ENCODE measurements around the gene STARD7. TPM values are rescaled to one million over a fixed set of nuclear protein-coding genes. Genes with fewer than 3 reads are reported as not detected.
"Not testable (repeated sequence)": the region's sequence is repeated elsewhere in the genome, so short reads cannot be mapped to it uniquely, and the experiment has no call there.

The STARD7 gene, protein sequence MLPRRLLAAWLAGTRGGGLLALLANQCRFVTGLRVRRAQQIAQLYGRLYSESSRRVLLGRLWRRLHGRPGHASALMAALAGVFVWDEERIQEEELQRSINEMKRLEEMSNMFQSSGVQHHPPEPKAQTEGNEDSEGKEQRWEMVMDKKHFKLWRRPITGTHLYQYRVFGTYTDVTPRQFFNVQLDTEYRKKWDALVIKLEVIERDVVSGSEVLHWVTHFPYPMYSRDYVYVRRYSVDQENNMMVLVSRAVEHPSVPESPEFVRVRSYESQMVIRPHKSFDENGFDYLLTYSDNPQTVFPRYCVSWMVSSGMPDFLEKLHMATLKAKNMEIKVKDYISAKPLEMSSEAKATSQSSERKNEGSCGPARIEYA
- total RNA-seq = 100 to 1,000 TPM; 211 to 292 (median 266) TPM

DNA sequence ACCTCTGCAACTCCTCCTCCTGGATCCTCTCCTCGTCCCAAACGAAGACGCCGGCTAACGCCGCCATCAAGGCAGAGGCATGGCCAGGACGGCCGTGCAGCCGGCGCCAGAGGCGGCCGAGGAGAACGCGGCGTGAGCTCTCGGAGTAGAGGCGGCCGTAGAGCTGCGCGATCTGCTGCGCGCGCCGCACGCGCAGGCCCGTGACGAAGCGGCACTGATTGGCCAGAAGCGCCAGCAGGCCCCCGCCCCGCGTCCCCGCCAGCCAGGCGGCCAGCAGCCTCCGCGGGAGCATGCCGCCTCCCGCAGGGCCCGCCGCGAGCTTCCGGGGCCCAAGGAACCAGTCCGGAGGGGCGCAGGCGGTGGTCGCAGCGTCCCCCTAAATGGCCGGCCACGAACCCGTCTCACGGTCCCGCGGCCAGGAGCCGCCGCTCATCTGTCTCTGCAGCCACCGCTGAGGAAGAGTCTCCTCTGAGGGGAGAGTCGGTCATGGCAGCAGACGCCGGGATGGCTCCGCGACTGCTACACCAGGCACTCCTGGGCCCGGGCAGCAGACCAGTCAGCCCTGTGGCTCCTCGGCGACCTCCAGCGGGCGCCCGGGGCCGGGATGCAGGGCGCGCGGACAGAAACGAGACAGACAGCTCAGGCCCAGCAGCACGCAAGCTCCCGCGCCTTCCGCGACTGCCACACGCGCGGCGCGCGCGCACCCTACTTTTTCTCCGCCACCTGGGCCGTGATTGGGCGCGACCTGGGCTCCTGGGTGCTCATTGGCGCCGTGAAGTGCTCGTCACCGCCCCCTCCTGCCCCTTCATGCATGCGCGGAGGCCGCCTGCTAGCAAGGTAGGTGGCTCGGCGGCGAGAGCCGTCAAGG is at the start of gene STARD7:
STARD7 (minus strand) TSS at position 685 of the 868 bp plus-strand sequence; CDS start at position 292, 393 bp downstream.
- peak within 1 kb of the TSS; percentile 94 to 98 (median 97) for H3K27ac ChIP-seq
- peak; percentile 99 for DNase-seq
- H3K27me3 ChIP-seq = no peaks in the 10 kb centered on the region
- intact Hi-C loops (cut with DNase I) = loop anchor here (2.0 kb wide), 1 partner anchor 56 kb away; the partner anchor contains the start of gene TMEM127
- no peaks in the 10 kb centered on the region for H3K36me3 ChIP-seq
- 0% methylated on average over 2 to 51 of the region's 100 CpGs for WGBS, 2 donors
- no peaks in the 10 kb centered on the region for H3K9me3 ChIP-seq
- H3K4me1 ChIP-seq = peaks cover 37% of the 10 kb centered on the region in 2 donors
- peak within 1 kb of the TSS; percentile 90 to 94 (median 93) for H3K4me3 ChIP-seq (replicated peaks in 1 of 3)
- TF ChIP-seq, protein P1, sequence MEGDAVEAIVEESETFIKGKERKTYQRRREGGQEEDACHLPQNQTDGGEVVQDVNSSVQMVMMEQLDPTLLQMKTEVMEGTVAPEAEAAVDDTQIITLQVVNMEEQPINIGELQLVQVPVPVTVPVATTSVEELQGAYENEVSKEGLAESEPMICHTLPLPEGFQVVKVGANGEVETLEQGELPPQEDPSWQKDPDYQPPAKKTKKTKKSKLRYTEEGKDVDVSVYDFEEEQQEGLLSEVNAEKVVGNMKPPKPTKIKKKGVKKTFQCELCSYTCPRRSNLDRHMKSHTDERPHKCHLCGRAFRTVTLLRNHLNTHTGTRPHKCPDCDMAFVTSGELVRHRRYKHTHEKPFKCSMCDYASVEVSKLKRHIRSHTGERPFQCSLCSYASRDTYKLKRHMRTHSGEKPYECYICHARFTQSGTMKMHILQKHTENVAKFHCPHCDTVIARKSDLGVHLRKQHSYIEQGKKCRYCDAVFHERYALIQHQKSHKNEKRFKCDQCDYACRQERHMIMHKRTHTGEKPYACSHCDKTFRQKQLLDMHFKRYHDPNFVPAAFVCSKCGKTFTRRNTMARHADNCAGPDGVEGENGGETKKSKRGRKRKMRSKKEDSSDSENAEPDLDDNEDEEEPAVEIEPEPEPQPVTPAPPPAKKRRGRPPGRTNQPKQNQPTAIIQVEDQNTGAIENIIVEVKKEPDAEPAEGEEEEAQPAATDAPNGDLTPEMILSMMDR (IDR thresholded peaks at IDR 0.05) = peak in 1 of 6 experiments; percentile 0
- peak; percentile 80 to 97 for TF ChIP-seq POLR2A (IDR thresholded peaks at IDR 0.05)

DNA sequence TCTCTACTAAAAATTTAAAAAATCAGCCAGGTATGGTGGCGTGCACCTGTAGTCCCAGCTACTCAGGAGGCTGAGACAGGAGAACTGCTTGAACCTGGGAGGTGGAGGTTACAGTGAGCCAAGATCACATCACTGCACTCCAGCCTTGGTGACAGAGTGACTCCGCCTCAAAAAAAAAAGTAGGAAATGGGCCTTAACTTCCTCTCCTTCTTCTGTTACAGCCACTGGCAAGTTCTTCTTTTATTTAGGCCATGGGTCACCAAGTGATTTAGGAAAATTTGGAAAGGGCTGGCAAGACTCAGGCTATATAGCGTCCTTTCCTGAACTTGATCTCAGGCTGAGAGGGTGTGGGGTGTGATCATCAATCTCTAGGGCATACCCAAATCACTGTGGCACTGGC is 49.1 kb upstream of the STARD7 start:
- 73 to 95% methylated on average over 3 of the region's 3 CpGs for WGBS, 2 donors
- H3K27me3 ChIP-seq; DNase-seq; H3K9me3 ChIP-seq; H3K4me3 ChIP-seq (replicated peaks in 1 of 3); intact Hi-C loops (cut with DNase I): not testable (repeated sequence)
- Histone ChIP-seq H3K4me1 (peaks cover 25 to 50% of the 10 kb centered on the region in 2 donors), H3K36me3 (peaks cover 26 to 35% of the 10 kb centered on the region in 2 donors), H3K27ac (peak overlapping the region in 2 of 3 donors; percentile 80 to 93)

DNA sequence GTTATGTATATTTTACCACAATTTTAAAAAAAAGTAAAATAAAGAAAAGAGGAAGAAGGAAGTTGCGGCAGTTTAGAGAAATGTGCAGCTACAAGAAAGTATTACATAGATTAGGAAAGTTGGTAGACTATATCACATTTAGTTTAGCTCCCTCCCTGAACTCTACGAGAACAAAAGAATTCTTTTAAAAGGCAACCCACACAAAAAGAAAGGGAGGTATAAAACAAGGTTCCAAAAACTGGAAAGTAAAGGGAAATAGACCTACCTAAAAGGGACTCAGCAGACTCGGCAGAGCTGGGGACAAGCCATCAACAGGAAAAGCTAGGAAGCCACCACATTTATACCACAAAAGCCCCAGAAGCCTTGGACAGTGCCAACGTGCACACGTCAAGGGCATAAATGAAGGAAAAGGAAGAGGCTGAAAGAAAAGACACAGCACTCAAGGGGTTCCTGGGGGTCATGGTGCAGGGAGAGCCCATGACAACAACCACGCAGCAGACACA is 48.0 kb upstream of the STARD7 start:
- intact Hi-C loops (cut with DNase I) = no loop called here
- WGBS, 2 donors = 77 to 82% methylated on average over 6 of the region's 6 CpGs
- no peak for DNase-seq
- Histone ChIP-seq H3K36me3 (peaks cover 30 to 46% of the 10 kb centered on the region in 2 donors), H3K4me3 (replicated peaks in 1 of 3) (no peak overlapping the region), H3K27ac (peak overlapping the region in 2 of 3 donors; percentile 41 to 56), H3K9me3 (no peaks in the 10 kb centered on the region), H3K27me3 (no peaks in the 10 kb centered on the region), H3K4me1 (peaks cover 25 to 49% of the 10 kb centered on the region in 2 donors)
- TF ChIP-seq POLR2A (IDR thresholded peaks at IDR 0.05) = no peak
- TF ChIP-seq, protein P1 (IDR thresholded peaks at IDR 0.05) = no peak

DNA sequence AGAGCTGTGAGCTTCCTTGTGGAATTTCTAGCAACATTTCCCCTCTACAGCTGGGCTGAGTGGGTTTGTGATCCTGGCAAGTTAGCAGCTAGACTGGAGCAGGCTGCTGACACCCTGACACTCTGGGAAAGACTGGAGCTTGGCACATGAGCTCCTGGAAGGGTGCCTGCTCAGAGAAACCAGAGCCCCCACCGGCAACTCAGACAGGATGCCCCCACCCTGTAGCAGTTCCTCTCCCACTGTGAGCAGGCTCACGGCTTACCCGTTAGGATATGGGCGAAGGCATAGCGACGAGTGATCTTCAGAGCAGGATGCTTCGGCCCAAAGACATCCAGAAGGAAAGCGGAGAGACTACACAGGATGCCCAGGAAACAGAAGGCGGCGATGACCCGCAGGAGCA is 45.9 kb upstream of the STARD7 start:
- 82 to 88% methylated on average over 11 of the region's 11 CpGs for WGBS, 2 donors

DNA sequence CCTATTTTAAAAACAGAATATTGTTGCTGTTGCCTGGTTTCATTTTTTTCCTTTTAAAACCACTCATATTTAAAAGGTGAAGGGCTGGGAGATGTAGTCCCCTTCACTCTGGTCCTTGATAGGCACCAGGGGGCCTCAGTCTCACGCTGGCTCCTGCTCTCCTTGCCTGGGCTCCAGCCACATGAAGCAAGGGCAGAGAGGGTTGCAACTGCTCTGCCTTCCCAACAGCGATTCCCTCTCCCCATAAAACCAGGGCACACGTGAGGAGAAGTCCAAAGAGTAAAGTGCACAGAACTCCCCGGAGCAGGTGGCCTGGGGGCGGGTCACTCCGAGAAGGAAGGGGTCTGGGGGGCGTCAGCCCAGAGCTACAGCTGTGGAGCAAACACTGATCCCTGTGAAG is 44.4 kb upstream of the STARD7 start:
- intact Hi-C loops (cut with DNase I) = no loop called here
- Histone ChIP-seq H3K36me3 (peaks cover 30 to 44% of the 10 kb centered on the region in 2 donors), H3K4me1 (peaks cover 0 to 30% of the 10 kb centered on the region in 2 donors), H3K27me3 (no peaks in the 10 kb centered on the region), H3K4me3 (replicated peaks in 1 of 3) (no peak overlapping the region), H3K9me3 (no peaks in the 10 kb centered on the region), H3K27ac (peak overlapping the region in 1 of 3 donors; percentile 15)
- TF ChIP-seq, protein P1 (IDR thresholded peaks at IDR 0.05) = no peak
- no peak for TF ChIP-seq POLR2A (IDR thresholded peaks at IDR 0.05)
- DNase-seq = no peak
- 88 to 93% methylated on average over 7 of the region's 7 CpGs for WGBS, 2 donors

More for the DNA sequence above, 45.9 kb upstream of the STARD7 start:
- H3K27ac ChIP-seq = peak overlapping the region in 2 of 3 donors; percentile 10 to 37
- no peaks in the 10 kb centered on the region for H3K9me3 ChIP-seq
- H3K36me3 ChIP-seq = peaks cover 30 to 47% of the 10 kb centered on the region in 2 donors
- peaks cover 8 to 45% of the 10 kb centered on the region in 2 donors for H3K4me1 ChIP-seq
- DNase-seq = peak; percentile 6 to 11
- H3K27me3 ChIP-seq = no peaks in the 10 kb centered on the region
- no peak overlapping the region for H3K4me3 ChIP-seq (replicated peaks in 1 of 3)
- TF ChIP-seq POLR2A (IDR thresholded peaks at IDR 0.05) = no peak
- TF ChIP-seq, protein P1 (IDR thresholded peaks at IDR 0.05) = no peak
- intact Hi-C loops (cut with DNase I) = no loop called here

Data from thyroid gland (tissue), 4 donors.